Ishikawa (cell line): Measurements from ENCODE around the gene EXOC4.

Experiments
- CREB1 ChIP-seq: IDR thresholded peaks from 2 replicates; pipeline ENCODE4 v1.6.1; 2012; ENCODE audit warnings: low read depth
- RAD21 ChIP-seq: IDR thresholded peaks from 2 replicates; pipeline ENCODE4 v1.6.1; 2012; ENCODE audit warnings: low read depth
- TEAD4 ChIP-seq: IDR thresholded peaks from 2 replicates; pipeline ENCODE4 v1.6.1; 2012

DNA sequence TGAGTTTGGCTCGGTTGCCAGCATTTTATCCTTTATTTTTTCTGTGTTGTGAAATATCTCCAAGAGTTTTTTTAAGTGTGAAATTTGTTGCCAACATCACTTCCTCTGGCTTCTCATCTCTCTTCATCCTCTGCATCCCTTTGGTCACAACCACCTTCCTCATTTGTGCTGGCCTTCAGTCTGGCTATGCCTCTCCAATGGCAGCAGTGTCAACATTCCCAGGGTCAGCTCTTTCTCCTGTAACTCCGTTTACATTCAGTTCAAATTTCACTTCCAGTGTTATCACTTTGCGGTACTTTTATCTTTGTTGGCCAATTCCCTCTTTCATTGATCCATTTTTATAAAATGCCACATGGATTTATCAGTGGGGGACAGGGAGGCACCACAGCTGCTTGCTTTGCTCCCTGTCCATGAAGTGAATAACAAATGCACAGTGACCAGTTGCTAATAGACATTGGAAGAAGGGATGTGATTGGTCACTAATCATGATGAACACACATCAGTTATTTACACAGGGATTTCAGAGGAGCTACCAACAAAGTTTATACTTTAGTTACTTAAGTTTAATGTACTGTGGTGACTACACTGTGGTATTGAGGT is 562.8 kb downstream of the EXOC4 start:
- TF ChIP-seq RAD21 (no peak), CREB1 (no peak), TEAD4 (no peak)
